CD4-positive, alpha-beta T cell treated with Interferon alpha-2 for 1 hour (primary cell): ENCODE measurements around the gene ENGASE.
A peak's percentile ranks its signal among the peaks of the same experiment; 100 is the strongest.
"Not testable (repeated sequence)": the region's sequence is repeated elsewhere in the genome, so short reads cannot be mapped to it uniquely, and the experiment has no call there.

Experiments used
- DNase-seq, 2 donors: peaks; one replicate each; pipeline ENCODE4 v3.0.0-alpha.2; 2020 to 2022

The ENGASE gene

DNA sequence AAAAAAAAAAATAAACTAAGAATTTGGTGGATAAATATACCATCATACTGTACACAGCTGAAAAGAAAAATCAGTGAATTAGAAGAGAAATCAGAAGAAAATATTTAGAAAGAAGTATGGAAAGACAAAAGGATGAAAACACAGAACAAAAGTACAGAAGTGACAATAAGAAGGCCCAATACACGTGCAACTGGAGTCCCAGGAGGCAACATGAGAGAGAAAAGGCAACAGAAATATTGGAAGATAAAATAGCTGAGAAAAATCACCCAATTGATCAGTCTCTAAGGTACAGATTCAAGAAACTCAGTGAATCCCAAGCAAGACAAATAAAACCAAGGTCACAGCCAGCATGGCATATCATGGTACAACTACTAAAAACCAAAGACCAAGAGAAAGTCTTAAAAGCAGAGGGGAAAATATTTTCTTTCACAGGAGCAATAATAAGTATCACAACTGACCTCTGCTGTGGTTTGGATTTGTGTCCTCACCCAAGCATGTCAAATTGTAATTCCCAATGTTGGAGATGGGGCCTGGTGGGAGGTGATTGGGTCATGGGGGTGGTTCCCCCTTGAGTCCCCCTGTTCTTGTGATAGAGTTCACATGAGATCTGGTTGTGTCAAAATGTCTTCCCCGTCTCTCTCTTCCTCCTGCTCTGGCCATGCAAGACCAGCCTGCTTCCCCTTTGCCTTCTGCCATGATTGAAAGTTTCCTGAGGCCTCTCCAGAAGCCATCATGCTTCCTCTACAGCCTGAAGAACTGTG, 20.2 kb upstream of the ENGASE start:
- no peak for DNase-seq

DNA sequence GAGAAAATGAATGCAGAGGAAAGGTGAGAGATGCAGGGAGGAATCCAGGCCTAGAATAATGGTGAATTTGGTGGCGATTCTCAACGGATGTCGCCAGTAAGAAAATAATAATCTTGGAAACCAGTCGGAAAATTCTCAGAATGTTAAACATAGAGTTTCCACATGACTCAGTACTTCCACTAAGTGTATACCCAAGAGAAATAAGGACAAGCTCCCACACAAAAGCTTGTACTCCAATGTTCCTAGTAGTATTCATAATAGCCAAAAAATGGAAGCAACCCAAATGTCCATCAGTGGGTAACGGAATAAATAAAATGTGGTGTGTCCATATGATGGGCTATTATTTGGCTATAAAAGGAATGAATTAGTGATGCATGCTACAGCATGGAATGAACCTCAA, 19.4 kb upstream of the ENGASE start:
- no peak for DNase-seq

DNA sequence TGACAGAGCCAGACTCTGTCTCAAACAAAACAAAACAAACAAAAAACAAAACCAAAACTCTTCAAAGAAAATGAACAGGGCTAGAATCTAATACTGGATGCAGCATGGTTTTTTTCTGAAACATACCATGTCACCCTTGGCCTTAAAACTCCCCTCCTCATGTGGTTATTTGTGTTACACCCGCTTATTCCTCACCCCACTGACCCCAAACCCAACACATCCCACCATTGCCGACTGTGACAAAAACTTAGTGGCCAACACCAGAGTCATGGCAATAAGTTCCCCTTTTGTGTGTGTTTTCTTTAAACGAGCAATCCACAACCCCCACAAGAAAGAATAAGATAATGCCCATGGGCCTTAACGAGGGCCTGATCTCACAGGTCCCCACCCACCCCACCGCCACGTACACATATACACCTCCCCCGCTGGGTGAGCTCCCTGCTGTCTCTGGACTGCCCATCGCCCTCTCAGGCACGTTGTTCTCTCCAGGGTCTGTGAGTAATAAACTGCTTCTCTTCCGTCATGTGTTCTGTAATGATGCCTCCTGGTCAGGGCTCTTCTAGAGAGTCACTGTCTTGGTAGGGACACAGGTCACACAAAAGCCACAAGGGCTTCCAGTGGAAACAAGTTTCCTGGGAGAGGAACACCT, 16.8 kb upstream of the ENGASE start:
- no peak for DNase-seq

DNA sequence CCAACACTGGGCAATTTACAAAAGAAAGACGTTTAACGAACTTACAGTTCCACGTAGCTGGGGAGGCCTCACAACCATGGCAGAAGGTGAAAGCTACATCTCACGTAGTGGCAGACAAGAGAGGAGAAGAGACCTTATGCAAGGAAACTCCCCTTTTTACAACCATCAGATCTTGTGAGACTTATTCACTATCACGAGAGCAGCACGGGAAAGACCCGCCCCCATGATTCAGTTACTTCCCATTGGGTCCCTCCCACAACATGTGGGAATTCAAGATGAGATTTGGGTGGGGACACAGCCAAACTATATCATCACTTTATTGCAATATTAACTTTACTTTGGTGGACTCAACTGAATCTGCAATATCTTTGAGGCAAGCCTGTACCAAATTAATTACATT, 11.9 kb upstream of the ENGASE start:
- no peak for DNase-seq

DNA sequence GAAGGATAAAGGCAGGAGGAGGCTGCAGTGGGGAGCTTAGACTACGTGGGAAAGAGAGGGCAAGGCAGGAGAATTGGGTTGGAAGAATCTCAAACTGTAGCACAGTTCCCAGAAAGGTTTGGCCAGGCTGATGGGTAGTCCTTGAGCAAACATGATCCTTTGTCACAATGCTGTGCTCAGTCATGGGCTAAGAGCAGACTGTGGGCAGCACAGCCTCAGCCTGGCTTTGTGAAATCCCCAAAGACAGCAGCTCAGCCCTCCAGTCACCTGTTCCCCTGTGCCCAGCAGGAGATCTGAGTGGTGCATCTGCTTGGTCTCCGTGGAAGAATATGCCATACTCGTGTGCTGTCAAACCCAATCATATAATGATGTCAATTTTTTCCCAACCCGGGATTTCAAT, 10.6 kb upstream of the ENGASE start:
- no peak for DNase-seq

DNA sequence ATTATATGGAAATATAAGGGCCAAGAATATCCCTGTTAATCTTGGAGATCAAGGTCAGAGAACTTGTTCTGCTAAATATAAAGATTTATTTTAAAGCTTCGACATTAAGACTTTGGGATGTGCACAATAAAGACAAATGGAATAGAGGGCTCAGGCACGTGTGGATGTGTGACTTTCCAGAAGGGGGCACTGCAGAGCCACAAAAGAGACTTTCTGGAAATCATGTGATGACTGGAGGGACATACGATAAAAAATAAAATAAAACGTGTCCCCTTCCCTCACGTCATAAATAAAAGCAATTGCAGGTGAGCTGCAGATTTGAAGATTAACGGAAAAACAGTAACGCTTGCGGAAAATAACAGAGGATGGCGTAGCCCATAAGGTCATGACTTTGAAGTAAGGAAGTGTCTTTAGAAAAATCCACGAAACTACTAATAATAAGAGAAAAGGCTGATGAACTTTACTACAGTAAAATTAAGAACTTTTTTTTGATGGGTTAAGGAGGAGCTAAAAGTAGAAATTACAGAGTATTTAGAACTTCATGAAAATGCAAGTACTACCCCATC, 9.4 kb upstream of the ENGASE start:
- DNase-seq, result peak; percentile 63 to 81

DNA sequence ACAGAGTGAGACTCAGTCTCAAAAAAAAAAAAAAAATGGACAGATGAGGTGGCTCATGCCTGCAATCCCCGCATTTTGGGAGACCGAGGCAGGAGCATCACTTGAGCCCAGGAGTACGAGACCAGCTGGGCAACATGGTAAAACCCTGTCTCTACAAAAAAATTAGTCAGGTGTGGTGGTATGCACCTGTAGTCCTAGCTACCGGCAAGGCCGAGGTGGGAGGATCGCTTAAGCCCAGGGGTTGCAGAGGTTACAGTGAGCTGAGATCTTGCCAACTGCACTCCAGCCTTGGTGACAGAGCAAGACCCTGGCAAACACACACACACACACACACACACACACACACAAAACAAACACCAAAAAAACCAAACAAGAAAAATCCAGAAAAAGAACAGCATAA, 7.7 kb upstream of the ENGASE start:
- no peak for DNase-seq

DNA sequence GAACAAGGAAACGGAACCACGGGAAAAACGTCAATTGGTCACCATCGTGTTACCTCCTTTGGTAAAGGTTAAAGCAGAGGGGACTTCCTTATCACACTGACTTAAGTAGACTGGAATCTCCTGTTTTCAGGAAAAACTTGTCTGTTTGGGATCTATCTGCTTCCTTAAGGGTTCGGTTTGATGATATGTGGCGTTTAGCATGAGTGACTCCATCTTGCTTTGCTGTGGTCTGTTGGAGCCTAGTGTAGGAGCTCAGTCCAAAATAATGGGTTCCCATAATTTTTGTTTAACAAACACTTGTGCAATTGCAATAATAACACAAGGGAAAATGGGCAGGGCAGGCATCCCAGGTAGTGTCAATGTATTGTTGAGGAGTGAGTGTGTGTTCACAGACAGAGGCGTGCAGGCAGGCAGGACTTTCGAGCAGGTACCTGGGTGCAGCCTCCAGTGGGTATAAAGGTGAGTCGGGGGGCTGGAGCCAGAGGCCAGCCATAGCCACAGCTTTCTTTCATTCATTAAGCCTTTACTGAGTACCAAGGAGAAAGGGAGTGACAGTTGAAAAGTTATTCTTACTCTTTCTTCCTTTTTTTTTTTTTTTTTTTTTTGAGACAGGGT, 4.3 kb upstream of the ENGASE start:
- DNase-seq, result no peak

DNA sequence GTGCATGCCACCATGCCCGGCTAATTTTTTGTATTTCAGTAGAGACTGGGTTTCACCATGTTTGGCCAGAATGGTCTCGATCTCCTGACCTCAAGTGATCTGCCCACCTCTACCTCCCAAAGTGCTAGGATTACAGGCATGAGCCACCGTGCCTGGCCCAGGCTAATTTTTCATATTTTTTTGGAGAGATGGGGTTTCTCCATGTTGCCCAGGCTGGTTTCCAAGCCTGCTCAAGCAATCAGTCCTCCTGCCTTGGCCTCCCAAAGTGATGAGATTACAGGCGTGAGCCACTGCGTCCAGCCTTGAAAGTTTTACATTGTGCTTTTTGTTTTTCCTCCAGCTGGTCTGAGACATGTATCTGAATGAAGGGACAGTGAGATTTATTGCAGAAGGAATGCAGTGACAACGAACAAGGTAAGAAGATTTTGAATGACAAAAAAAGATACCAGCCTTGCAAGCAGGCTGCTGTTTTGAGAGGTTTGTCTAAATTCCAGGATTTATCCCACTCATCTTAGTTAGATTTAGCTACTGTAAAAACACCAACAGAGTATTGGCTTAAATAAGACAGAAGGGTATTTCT, 3.4 kb upstream of the ENGASE start:
- DNase-seq, result no peak

DNA sequence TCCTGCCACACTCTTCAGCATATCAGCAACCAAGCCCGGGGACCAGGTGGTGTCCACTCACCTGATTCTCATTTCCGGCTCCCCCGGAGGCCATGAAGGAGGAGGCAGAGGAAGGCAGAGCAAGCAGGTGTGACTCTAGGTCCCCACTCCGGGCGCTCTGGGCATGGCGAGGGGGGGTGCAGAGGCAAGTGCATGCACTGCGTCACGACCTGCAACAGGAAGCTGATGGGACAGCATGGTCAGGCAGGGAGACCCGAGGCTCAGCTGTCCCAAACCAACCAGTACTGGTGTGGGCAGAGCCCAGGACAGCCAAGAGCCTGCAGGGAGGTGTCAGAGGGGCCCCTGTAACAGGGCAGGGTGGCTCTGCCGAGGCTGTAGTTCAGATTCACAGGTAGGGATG, 2.1 kb upstream of the ENGASE start:
- DNase-seq, result no peak

DNA sequence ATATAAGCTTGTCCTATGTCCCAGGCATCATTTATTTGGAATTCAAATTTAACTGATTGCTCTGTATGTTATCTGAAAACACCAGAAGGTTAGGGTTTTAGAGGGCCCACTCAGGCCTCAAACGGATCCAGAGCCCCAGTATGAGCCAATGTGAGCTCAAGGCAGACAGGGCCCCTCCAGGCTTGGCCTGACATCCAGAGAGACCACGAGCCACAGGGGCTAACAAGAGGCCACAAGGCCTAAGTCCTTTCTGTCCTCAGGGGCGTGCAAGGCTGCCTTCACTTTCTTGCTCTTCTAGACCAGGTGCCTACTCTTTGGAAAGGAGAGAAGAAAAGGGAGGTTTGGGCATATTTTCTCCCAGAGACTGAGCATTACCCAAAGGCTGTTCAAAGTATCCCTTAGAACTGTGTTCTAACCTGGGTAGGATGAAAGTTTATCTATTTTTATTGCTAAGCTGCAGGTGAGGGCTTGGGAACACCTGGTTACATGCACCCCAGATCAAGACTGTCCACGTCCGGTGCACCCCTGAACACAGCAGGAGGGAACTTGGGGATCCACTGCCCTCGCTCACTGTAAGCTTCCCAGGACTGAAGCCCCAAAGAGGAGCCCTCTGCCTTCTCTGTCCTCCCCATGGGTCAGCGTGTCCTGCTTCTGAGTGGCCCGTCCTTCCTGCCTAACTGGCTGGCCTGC, 1.5 kb upstream of the ENGASE start:
- DNase-seq, result no peak

DNA sequence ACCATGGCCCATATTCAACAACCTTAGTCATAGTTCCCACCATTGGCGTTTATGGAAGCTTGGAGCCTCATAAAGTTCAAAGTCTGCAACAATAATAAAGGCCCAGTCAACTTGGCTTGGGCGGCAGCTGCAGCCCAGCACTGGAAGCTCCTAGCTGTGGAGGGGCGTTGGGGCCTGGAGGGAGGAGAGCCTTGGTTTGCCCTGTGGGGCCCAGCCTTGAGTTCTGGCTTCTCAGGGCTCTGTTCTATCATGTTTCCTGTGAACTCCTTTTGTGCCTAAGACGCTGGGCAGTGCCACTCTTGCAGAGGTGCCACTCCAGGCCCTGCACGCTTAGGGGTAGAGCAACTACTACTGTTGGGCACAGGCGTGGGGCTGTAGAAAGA, 927 bp upstream of the ENGASE start:
- DNase-seq, result no peak

DNA sequence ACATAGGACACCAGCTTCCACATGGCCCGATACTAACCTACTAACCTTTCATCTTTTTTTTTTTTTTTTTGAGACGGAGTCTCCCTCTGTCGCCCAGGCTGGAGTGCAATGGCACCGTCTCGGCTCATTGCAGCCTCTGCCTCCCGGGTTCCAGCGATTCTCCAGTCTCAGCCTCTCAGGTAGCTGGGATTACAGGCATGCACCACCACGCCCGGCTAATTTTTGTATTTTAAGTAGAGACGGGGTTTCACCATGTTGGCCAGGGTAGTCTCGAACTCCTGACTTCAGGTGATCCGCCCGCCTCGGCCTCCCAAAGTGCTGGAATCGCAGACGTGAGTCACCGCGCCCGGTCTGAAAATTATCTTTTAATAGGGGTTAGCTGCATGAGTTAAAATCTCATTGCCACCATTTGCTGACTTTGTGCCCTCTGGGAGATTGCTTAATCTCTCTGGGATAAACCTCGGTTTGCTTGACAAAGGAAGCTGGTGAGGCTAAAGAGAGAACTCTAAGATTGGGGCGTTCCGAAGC, 439 bp upstream of the ENGASE start:
- DNase-seq, result not testable (repeated sequence)

DNA sequence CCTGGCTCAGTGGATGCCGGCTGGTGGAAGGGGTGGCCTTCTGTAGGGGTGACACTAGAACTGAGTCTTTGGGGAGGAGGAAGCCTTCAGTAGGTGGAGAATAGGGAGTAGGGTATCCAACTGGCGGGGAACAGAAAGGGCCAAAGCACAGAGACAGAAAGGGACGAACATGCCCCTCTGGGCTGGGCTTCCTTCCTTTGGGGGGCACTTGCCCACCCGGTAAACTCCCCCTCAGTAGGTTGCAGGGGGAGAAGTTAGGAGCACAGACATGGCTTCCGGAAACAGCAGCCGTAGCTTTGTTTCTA, 774 bp downstream of the ENGASE start:
- DNase-seq, result peak in 1 of 2 donors; percentile 27

DNA sequence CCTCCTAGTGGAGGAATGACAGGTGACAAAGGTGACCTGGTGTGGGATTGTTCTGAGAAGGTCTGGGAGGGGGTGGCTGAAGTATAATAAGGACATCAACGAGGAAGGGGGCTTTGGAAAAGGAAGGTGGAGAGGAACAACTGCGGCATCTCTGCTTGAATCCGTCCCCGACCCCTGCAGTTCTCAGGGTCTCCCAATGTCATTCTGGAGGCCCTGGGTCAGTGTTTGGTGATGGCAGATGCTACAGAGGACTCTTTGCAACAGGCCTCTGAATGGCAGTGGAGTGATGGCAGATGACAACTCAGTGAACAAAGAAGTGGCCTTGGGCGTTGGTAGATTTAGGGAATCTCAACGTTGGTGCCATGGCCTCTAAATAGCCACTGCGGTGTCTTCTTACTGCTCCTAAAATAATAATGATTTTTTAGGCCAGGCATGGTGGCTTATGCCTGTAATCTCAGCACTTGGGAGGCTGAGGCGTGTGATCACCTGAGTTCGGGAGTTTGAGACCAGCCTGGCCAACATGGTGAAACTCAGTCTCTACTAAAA, 1.3 kb downstream of the ENGASE start:
- no peak for DNase-seq

DNA sequence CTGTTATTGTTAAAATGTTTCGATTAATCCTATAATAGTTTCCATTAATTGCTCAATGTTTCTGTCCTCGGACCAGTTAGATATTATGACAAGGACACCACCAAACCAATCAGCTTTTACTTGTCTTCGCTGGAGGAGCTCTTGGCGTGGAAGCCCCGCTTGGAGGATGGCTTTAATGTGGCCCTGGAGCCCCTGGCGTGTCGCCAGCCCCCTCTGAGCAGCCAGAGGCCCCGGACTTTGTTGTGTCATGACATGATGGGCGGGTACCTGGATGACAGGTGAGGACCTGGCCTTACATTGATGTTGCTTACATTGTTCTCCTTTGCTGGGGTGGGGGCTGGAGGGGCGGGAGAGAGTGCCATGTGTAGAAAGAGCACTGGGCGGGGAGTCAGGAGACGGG, 3.0 kb downstream of the ENGASE start:
- DNase-seq, result no peak

DNA sequence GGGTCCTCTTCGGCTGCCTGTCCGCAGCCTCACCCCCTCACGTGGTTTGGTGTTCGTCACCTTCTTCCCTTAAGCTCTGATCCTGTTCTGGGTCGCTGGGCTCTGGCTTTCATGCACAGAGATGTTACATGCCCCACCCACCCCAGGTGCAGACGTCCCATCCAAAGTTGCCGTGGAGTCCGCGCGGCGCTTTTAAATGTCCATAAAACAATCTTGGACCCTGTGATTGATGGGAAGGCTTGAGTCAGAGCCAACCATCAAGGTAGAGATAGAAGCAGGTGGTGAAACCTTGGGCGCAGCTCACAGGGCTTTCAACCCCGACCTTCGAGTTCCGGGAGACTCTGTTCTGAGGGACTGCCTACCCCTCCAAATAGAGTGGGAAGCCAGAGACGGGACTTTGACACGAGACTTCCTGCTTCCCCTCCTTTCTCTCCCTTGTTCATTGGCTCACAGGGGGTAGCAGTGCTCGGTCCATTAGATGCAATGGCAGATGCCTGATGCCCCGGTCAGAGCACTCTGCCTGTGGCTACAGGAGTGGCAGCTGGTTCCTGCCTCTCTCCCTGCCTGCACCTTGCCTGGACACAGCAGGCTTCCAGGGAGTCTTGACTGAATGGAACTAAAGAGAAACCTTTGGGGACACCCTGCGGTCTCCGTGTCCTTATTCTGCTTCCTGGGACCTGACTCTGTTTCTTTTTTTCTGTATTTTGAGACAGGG, 4.0 kb downstream of the ENGASE start:
- DNase-seq, result no peak

DNA sequence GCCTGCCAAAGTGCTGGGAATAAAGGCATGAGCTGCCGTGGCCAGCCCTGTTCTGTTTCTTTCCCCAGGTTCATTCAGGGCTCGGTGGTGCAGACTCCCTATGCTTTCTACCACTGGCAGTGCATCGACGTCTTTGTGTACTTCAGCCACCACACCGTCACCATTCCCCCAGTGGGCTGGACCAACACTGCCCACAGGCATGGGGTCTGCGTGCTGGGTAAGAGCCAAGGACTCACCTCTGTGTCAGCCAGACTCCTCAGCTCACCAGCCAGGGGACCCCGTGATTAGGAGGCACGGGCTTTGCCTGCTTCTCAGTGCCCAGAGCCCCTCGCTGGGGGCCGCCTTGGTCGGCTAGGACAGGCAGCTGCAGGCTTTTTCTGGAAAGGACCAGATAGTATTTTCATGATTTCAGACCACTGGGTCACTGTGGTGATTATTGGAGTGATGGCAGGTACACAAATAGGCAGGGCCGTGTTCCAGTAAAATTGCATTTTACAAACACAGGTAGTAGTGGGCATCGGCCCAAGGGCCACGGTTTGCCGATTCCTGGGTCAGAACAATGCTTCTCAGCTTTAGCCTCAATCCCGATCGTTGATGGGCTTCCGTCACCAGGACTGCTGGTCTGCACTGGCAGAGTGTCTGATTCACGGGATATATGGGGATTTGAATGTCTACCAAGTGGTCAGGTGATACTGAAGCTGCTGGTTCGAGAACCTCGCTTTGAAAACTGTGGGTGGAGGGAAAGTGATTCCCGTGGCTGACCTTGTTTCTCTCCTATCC, 5.0 kb downstream of the ENGASE start:
- DNase-seq, result no peak

DNA sequence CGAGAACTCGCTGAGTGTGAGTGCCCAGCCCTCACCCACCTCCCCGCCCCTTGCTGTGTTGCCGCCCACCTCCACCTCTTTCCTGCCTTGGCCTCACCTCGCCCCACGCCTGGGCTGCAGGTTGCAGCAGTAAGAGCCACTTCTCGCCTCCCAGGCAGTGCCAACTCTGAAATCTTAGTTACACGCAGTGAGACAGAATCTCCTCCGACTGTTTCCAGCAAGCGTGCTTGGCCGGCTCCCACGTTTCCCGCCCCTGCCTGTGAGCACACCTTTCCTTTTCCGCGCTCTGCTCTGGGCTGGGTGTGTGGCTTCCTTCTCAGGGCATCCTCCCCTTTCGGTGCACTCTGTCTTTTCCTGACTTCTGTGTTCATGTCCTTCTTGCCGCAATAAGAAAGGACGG, 5.7 kb downstream of the ENGASE start:
- no peak for DNase-seq

DNA sequence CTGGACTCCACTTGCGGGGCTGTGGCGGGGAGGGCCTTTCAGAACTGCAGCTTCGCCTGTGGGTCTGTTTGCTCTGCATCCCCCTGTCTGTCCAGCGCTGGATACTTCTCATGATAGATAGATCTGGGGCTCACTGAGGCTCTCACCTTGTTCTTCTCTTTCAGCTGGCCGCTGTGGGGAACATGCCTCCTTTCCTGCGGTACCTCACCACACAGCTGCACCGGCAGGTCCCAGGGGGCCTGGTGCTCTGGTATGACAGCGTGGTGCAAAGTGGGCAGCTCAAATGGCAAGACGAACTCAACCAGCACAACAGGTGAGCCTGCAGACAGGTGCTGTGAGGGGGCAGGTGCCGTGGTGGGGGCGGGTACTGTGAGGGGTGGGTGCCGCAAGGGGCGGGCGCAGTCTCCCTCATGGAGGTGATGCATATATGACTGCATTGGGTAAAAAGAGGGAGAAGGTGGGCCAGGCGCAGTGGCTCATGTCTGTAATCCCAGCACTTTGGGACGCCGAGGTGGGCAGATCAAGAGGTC, 6.2 kb downstream of the ENGASE start:
- no peak for DNase-seq
